ENCODE data around the gene OGT.
A peak's percentile ranks its signal among the peaks of the same experiment; 100 is the strongest.
"Not testable (repeated sequence)": the region's sequence is repeated elsewhere in the genome, so short reads cannot be mapped to it uniquely, and the experiment has no call there.

Gene OGT

DNA sequence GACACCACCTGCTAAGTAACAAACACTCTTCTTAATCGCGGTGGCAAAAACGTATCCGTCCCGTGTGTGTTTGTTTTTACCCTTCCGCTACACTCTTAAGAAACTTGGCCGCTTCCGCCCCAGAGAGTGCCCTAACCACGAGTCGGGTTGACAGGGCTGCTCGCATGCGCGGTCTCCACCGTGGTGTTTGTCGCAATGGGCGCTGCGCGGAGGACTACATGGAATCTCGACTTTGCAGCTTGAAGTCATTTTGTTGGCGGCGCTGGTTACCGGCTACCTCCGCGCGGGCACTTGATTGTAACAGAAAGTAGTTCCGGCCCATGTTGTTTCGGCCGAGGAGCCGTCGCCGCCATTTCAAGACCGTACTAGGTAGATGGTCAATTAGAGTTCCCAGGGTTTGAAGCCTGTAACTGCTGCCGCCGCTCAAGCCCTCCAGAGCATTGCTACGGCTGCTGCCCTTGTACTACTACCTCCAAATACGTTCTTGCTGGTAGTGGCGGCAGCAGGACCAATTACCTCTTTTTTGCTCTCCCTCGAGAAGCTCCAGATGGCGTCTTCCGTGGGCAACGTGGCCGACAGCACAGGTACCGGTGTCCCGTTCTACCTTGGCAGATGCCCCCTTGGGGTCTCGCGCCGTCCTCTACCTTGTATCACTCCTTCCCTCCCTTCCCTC is at the start of gene OGT:
TSS of gene OGT (plus strand) at position 352 of the 673 bp plus-strand sequence. CDS start at position 548, 196 bp downstream.
- DNase-seq (ENCODE audit: low spot score), result peak; percentile 92

DNA sequence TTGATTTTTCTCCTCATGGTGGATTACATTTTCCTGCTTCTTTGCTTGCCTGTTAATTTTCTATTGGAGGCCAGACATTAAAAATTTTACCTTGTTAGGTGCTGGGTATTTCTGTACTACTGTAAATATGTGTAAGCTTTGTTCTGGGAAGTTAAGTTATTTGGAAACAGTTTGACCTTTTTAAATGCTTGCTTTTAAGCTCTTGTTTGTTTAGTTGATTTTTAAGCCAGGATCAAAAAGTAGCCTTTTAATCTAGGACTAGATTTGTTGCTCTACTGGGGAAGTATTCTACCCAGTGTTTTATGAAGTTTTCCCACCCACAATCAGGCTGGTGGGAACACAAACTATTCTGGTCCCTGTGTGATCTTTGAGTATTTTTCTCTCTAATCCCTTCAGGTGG is 45.1 kb upstream of the OGT start:
- no peak for DNase-seq (ENCODE audit: low spot score)

DNA sequence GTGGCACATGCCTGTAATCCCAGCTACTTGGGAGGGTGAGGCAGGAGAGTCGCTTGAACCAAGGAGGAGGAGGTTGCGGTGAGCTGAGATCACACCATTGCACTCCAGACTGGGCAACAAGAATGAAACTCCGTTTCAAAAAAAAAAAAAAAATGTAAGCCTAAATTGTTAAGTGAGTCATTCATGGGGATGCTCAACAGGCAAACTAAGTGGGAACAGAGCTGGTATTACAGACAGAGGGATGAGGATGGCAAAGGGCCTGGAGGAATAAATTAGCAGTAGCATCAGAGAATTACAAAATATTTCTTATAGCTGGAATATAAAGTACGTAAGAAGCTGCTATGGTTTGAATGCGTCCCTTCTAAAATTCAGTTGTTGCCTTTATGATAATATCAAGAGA is 43.4 kb upstream of the OGT start:
- no peak for DNase-seq (ENCODE audit: low spot score)

DNA sequence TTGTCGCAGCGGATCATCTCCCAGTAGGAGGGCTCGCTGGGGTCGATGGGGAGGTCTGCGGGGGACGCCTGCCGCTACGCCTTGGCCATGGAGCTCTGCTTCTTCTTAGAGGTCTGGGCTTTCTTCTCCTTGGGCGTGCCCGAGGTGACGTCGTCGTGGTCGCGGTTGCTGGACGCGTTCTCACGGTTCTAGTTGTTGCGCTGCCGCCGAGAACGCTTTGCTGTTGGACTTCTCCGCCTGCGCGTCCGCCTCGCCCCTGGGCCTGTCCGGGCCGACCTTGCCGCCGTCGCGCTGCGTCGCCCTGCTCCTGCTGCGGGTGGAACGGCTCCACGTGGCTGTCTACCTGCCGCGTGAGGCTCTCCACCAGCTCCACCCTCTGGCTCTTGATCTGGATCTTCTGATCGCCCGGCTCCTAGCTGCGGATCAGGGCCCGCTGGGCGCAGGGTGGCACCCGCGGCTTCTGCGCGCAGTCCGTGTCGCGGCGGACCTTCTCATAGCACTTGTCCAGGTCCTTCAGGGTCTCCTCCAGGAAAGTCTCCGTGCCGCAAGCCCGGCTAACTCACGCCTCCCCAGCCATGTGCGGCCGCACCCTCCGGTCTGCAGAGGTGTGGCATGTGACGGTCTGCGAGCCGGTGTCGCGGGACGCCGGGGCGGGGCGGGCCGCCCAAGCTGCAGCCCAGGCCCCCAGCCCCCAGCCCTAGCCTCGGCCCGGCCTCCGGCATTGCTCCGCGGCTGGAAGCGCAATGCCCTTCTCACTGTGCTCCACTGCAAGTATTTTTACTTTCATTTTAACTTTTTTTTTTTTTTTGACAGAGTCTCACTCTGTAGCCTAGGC is 40.5 kb upstream of the OGT start:
- DNase-seq (ENCODE audit: low spot score), result no peak

DNA sequence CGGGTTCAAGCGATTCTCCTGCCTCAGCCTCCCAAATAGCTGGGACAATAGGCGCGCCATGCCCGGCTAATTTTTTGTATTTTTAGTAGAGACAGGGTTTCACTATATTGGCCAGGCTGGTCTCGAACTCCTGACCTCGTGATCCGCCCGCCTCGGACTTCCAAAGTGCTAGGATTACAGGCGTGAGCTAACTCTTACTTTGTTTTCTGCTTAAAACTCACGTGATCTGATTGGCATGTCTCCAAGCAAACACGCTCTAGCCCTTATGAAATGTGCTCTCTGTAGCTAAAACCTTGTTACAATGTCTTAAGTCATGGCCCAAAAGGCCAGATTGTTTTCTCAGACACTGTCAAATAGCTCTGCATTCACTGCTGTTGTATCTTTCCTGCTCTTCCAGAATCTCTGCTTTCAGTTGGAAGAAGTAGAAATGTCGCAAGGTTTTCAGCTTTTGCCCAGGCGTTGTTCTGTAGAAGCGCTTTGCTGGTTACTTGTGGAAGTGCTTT is 39.7 kb upstream of the OGT start:
- no peak for DNase-seq (ENCODE audit: low spot score)

DNA sequence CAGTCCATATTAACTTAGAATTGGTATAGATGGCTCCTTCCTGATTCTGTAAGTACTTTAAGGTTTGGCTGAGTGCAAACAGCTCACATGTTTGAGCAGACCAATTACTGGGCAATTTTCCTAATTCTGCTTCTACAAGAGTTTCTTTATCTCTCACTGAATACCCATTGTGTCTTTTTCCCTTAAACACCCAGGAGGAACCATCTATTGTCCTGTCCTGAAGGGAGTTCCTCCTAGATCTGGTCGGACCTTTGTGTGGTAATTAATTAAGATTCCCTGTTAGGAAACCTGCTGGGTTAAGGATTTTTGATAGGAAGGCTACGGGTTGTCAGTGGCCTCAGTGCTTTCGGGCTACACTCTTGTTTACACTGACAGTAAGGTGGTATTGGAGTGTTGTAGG is 36.9 kb upstream of the OGT start:
- not testable (repeated sequence) for DNase-seq (ENCODE audit: low spot score)

DNA sequence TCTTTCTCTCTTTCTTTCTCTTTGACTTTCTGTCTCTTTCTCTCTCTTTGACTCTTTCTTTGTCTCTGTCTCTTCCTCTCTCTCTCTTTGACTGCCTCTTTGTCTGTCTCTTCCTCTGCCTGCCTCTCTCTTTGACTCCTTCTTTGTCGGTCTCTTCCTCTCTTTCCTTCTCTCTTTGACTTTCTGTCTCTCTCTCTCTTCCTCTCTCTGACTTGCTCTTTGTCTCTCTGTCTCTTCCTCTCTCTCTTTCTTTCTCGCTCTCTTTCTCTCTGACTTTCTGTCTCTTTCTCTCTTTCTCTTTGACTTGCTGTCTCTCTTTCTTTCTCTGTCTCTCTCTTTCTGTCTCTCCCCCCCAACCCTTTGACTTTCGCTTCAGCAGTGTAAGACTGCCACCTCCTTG is 36.4 kb upstream of the OGT start:
- no peak for DNase-seq (ENCODE audit: low spot score)

DNA sequence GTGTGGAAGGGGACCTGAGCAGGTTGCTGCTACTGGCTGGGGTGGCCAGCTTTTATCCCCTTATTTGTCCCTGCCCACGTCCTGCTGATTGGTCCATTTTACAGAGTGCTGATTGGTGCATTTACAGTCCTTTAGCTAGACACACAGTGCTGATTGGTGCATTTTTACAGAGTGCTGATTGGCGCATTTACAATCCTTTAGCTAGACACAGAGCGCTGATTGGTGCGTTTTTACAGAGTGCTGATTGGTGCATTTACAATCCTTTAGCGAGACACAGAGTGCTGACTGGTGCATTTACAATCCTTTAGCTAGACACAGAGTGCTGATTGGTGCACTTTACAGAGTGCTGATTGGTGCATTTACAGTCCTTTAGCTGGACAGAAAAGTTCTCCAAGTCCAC is 30.8 kb upstream of the OGT start:
- not testable (repeated sequence) for DNase-seq (ENCODE audit: low spot score)

DNA sequence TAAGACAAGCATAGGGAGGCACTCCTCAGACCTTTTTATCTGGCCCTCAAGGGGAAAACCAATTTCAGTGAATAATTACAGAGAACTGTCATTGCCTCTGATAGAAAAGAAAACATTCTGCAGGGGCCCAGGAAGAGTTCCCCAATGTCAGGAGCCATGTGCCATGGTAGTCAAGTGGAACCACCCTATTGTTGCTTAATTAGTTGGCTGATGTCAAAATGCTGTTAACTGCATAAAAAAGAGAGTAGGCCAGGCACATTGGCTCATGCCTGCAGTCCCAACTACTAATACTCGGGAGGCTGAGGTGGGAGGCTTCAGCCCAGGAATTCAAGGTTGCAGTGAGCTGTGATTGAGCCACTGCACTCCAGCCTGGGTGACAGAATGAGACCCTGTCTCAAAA is 28.6 kb upstream of the OGT start:
- DNase-seq (ENCODE audit: low spot score), result no peak

DNA sequence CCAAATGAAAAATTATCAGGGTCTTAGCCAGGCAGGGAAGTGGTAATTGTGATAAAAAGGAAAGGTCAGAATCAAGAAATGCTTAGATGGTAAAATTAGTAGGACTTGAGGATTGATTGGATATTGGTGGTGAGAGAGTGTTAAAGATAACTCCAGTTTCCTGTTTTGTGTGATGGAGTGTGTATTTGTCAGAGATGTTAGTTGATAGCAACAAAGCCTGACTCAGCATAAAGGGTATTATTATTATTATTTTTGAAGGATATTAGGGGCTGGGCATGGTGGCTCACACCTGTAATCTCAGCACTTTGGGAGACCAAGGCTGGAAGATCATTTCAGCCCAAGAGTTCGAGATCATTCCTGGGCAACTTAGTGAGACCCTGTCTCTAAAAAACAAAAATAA is 23.6 kb upstream of the OGT start:
- DNase-seq (ENCODE audit: low spot score), result no peak

DNA sequence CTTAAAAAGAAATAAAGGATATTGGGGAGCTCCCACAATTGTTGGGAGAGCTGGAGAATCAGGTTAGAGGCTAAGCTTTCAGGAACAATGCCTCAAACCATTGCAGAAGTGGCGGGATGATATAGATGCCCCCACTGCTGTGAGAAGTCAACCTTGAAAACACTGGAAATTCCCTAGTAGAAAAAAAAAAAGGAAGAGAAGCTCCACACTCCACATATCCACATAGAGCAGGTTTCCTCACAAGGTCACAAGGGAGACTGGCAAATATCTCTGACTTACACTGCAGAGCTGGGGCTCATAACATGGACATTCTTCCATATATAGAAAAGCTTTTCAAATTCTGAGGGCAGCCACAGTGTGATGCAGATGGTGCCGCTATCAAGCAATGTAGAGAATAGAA is 22.7 kb upstream of the OGT start:
- DNase-seq (ENCODE audit: low spot score), result no peak

DNA sequence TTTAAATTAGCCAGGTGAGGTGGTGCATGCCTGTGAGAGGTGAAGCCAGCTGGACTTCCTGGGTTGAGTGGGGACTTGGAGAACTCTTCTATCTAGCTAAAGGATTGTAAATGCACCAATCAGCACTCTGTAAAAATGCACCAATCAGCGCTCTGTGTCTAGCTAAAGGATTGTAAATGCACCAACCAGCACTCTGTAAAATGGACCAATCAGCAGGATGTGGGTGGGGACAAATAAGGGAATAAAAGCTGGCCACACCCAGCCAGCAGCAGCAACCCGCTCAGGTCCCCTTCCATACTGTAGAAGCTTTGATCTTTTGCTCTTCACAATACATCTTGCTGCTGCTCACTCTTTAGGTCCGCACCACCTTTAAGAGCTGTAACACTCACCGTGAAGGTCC is 19.2 kb upstream of the OGT start:
- not testable (repeated sequence) for DNase-seq (ENCODE audit: low spot score)

DNA sequence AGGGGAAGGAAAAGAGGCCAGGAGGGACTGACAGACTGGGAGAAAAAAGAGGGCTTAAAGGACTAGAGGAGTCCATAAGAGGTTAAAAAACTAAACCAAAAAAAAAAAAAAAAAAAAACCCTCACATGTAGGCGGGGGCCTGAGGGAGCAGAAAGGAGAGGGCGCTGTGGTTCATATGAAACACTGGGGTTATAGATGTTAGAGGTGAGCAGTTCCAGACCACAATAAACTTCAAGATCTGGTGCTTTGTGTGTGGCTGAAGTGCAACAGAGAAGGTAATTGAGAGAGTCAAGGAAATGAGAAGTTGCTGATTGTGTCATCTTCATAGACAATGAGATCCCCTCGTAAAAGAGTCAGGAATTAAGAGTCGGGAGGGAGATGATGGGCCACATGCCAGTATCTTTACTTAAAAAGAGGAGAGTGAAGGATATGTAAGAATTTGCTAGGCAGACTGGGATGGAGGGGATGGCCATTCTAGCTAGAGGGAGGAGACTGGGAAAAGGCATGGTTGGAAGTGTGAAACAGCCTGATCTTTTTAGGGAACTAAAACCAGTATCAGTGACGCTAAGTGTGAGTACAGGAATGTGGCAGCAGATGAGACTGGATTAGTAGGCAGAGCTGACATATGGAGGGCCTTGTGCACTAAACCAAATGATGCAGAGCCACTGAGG is 18.4 kb upstream of the OGT start:
- no peak for DNase-seq (ENCODE audit: low spot score)

DNA sequence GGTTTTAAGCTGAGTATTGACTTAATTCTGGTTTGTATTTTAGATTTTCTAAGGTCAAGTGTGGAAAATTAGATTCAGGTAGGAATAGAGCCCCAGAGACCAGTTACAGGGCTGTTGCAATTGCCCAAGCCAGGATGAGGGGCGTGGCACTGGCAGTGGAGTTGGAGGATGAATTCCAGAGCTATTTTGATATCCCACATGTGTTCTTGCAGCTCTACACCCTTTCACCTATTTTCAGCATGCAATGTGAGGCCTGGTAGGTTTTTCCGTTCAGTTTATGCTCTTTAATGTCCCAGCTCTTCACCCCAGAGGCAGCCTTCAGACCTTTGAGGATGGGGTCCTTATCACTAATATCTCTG is 17.9 kb upstream of the OGT start:
- no peak for DNase-seq (ENCODE audit: low spot score)

DNA sequence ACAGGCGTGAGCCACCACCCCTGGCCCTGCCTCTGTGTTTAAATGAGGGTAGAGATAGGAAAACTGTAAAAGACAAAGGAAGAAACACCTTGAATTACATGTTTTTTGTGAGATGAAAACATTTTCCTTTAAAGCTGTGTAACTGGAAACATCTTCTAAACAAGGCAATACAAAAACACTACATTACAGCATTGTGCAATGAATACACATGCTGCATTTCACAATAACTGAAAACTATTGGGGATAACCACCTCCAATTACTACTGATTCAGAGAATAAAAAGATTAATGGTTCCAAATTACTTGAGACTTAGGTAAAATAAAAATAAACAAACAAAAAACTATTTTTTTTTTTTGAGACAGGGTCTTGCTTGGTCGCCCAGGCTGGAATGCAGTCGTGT is 7.6 kb upstream of the OGT start:
- no peak for DNase-seq (ENCODE audit: low spot score)

DNA sequence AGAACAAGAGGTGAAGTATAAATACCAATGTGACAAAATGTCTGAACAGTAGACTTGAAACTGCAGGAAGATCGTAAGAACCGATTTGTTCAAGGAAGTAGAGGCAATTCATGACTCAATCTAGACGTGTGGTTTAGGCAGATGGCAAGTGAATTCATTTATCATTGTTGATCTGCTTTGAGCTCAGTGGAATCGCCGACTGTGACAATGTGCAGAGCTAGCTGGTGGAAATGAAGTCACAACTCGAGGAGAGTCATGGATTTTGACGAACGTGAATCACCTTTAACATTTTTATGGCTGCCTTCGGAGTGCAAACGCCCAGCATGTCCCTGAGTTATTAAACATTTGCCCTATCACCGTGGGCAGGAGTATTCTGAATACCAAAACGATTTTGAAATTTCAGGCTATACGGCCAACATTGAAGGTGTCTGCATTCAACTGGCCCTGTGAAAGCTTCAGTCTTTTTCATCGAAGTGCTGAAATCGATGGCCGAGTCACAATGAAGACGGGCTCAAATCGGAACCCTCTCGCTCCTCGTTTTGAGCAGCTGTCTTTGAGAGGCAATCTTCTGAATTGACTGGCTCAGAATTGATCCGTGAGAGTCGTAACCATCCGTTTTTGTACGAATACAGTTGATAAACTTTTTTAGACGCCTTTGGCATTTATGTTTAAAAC is 689 bp upstream of the OGT start:
- peak; percentile 26 for DNase-seq (ENCODE audit: low spot score)

DNA sequence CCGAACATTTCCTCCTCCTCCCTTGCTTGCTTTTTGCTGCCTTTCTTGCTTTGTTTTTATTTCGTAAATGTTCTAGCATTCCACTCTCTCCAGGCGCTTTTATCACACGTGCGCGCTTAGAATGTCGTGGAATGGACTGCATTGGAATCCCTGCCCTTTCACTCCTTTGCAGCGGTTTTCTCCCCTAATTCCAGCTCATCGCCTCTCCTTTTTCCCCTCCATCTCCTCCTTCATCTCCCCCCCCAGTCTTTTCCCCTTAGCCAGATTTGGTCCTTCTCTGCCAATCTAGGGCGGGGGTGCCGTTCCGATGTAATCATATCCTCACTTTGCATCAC is 579 bp downstream of the OGT start:
- no peak for DNase-seq (ENCODE audit: low spot score)

DNA sequence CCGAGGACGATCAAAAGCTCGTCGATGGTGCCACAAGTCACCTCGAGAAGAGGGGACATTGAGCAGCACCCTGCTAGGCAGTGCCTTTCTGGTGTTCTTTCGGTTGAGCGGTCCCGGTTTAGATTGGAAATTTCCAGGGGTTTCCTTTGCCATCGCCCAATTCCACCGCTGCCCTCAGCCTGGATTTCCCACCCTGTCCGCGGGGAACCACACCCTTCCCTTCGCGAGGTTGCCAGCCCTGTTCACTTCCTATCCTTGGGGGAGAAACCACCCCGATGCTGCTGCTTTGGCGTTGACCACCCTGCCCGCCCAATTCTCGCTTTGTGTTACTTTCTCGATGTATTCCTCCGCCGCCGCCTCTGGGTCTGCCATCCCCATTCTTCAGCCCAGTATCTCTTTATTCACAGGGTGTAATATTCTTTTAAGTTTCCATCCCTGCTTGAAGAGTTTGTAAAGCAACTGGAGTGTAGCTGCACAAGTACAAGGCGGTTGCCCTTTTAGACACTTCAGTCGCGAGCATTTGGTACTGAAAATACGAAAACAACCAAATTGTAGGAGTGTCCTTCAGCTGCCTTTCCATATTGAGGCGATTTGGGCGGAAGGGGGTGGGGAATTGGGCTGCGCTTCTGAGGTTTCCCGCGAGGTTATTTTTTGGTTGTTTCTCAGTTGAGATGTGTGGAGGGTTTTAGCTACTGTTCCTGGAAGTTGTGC is 1.1 kb downstream of the OGT start:
- DNase-seq (ENCODE audit: low spot score), result peak; percentile 56

DNA sequence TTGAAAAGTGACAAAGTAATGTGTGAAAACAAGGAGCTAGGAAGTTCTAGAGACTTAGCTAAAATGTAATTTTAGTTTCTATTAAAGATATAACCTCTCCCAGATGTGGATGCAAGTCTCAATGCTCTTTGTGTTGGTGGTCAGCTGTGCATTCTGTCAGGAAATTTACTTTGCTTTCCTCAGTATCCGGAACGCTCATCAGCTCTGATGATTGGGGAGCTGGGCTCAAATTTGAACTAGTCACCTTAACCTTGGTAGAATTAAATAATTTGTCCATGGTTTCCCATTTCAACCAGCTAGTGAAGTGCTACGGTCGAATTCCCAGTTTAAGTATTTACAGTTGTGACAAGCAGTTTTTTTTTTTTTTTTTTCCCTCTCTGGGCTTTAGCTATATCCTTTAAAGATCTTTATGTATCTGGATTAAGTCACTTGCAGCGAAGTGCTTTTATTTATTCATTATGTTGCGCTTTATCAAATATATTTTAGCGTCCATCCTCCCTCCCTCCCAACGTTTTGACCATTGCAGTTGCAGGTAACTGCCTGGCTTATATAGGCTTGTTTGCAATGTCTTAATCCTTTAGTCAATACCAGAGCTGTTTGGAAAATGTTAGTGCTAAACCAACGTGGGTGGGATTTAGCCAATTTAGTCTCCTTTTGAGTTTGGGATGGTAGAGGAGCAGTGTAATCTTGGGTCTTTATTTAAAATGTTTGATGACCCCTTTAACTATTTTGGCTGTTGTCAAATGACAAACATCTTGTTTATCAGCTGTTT is 2.1 kb downstream of the OGT start:
- DNase-seq (ENCODE audit: low spot score), result no peak

DNA sequence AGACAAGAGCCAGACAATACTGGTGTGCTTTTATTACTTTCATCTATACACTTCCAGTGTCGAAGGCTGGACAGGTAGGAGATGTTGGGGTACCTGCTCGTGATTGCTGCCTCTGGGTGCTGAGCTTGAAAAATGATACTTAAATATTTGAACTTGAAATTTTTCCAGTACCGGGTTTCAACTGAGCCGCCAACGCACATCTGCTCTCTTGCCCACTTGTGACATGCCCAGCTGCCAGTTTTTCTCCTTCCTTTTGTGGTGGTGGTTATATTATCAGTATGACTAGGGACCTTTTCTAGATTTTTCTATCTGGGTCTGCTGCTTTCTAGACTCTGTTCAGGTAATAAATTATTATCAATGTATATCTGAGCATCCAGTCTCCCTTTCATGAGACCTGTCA is 3.4 kb downstream of the OGT start:
- DNase-seq (ENCODE audit: low spot score), result no peak

DNA sequence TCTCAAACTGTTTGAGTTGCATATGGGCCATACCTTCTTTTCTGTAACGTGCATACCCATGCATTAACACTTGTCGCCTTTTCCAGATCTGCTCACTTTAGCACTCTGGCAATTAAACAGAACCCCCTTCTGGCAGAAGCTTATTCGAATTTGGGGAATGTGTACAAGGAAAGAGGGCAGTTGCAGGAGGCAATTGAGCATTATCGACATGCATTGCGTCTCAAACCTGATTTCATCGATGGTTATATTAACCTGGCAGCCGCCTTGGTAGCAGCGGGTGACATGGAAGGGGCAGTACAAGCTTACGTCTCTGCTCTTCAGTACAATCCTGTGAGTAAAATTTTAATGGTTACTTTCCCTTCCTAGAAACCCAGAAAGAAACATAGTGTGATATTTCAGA is 4.8 kb downstream of the OGT start:
- DNase-seq (ENCODE audit: low spot score), result no peak
